ENCODE measurements around the gene HDAC4.
A peak's percentile ranks its signal among the peaks of the same experiment; 100 is the strongest.

Gene HDAC4

DNA sequence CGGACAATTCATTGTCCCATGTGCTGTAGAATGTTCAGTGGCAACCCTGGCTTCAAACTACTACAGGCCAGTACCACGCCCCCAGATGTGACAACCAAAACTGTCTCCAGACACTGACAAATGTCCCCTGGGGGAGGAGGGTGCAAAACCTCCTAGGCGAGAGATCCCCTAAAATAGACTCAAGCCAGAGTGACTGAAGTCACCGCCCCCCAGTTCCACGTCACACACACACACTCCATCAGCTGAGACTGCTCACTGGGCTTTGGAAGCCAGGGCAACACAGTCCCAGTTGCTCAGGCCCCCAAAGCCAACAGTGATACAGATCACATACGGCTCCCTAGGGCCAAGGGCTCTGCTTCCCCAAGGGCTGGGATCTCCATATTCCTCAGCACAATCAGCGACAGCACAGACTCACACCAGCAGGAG lies 19.1 kb downstream of the HDAC4 start:
- no peak for DNase-seq

- DNase-seq = no peak
Observed at GRCh38 chr2:239380831-239381708, 19.8 kb downstream of the HDAC4 start.

DNA sequence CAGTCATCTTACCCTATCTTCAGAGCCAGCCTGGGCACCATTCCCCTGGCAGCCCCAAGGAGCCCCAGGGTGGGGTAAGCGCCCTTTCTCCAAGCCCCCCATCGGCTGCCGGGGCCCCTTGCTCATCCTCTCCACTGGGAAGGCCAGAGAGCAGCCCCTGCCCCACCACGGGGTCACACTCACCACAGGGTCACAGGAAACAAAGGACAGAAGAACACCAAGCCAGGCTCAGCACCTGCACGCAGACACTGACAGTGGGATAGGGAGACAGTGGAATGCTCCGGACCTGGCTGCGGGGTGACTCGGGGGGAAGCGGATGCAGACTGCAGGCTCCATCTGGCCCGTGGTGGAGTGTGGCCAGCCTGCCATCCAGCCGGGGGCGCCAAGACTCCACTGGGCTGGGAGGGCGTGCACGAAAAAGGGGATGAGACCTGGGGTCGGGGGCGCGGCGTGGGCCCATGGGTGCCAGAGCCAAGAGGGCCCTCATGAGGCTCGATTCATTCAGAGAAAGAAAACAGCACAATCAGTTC lies 21.1 kb downstream of the HDAC4 start:
- DNase-seq = no peak

GRCh38 chr2:239378918-239379640 lies 21.7 kb downstream of the HDAC4 start:
- no peak for DNase-seq

GRCh38 chr2:239378021-239378917 lies 22.6 kb downstream of the HDAC4 start:
- DNase-seq = no peak

DNA sequence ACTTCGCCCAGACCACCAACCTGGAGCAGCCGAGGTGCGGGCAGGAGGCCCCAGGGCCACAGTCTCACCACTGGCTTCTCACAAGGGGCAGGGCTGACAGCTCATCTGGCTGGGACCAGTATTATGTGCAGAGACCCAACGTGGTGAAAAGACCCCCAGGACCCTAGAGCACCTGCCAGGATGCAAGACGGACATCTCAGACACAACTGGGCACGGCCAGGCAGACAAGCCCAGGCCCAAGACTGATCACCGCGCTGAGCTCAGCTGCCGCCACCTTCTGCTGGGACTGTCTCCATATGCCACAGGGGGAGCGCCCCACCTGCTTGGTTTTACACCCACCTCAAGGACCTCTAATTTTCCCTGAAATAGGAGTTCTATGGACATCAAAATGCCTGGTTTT lies 23.2 kb downstream of the HDAC4 start:
- DNase-seq = no peak

- no peak for DNase-seq
Observed at GRCh38 chr2:239376942-239377531, 23.8 kb downstream of the HDAC4 start.

- DNase-seq = no peak
Observed at GRCh38 chr2:239376351-239376750, 24.5 kb downstream of the HDAC4 start.

- DNase-seq = no peak
Observed at GRCh38 chr2:239375278-239376061, 25.4 kb downstream of the HDAC4 start.

DNA sequence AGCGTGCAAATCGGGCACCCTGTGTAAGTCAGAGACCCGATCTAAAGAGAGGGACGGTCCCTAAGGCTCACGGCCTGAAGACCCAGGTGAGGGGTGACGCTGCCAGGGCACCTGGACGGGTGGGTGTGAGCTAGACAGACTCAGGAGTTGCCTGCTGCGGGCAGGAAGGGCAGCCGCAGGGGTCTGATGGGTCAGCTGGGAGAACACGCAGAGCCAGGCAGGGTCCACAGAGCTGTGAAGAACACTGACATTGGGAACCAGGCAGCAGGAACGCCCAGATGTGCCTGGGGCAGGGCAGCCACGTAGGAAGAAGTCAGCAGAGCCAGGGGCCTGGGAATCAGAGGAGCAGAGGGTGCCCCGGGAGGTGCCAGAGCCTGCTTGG lies 25.9 kb downstream of the HDAC4 start:
- DNase-seq = no peak

DNA sequence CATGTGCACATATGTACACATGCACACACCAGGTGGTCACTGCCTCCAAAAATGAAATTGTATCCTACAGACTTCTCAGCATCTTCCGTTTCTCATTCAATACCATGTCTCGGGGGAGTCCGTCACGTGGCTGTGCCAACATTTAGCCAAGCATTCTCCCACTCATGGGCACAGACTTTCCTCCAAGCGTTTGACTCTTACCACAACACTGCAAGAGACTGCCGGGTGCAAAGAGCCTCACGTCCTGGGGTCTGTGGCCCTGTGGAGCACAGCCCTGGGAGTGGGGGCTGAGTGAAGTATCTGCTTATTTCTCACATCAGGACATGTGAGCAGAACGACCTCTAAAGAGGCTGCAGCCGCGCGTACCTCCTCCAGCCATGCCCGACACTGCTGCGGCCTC lies 28.0 kb downstream of the HDAC4 start:
- no peak for DNase-seq

DNA sequence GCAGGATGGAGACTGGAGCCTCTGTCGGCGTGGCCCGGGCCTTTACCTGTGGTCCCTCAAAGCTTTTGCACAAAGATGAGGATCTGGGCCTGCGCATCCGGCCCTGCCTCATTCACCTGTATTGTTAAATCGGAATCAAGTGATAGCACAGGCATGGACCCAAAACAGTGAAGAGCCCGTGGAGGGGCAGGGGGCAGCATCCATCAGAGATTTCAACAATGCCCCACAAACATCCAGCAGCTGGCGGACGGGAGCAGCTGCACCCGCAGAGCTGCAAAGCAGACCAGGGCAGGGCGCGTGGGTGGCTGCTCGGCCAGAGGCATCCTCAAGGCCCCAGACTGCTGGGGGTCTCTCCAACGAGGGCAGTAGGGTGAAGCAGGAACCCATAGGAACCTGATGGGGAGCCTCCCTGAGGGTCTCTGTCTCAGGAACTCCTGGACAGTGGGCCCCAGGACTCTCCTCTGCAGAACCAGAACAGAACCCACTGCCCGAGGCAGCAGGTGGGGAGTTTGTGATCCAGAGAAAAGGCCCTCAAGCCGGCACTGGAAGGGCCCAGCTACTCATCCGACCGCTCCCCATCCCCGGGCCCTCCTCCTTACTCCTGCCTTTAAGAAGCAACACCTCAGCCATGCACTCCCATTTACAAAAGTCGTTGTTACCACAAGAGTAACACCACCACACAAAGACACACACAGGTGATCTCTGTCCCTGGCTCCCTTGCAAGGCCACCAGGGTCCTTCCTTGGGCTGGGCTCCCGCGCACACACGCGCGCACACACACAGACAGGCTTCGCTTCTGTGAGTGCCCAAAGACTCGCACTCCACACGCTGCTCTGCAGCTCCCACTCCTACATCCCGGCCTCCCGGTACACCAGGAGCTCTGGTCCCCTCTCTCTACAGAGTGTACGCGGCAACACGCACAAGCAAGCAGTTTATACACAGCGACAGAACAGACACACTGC lies 28.8 kb downstream of the HDAC4 start:
- no peak for DNase-seq

- DNase-seq = no peak
Observed at GRCh38 chr2:239370876-239371725, 29.7 kb downstream of the HDAC4 start.

DNA sequence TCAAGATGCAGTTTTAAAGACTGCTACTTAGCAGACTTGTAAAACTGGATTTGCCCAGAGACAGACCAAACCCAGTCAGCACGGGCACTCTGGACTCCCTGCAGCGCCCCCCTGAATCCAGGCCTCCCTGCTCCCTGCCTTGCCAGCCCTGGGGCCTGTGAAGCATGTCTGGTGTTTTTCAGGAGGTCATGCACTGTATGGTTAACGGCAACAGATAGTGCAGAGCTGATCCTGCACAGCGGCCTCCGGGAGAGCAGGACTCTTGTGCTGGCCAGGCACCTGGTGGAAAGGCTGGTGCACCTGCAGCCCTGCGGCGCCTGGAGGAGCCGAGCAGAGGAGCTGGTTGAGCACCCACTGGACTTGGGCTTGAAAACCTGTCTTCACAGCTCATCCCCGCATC lies 30.4 kb downstream of the HDAC4 start:
- no peak for DNase-seq

- no peak for DNase-seq
Observed at GRCh38 chr2:239369631-239370161, 31.1 kb downstream of the HDAC4 start.

DNA sequence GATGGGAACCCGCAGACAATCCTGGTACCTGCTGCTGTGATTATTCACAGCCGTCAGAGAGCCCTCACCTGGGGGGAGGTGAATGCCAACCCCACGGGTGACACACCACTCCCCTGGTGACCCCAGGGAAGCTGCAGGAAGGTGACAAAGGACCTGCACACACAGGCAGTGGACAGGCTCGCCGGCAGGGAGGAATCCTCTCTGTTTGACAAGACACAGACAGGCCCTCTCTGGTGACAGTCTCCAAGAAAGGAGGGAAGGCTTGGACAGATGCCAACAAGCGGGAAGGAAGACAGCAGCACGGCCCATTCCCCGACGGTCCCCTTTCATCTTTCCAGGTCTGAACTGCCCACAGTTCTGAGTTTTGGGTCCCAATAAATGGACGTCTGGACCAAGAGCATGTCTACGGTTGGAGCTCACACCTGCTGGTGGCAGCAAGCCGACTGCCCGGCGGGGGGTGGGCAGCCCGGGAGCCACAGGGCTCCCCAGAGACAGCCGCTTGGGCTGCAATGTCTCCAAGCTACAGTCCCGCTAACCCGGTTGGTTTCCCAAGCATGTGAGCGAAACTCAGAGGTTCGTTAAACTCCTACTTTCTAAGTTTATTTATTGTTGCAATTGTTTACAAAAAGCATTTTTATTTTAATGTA lies 31.8 kb downstream of the HDAC4 start:
- peak; percentile 30 for DNase-seq

DNA sequence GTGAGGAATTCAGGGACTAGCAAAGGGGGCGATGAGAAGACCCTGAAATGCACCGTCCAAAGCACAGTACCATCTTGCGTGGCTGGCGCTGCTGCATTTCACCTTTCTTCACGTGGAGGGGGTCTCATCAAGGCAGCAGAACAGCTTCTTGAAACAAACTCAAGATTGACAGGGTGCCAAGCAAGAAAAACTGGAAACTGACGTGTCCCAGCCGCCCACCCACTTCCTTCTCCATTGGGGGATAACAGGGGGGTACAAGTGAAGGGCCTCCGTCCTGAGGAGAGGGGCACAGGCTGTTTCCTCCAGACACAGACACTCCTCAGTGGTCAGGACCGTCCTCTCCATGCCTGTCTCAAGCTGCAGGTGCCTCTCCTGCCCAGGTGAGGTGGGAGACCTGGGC lies 32.5 kb downstream of the HDAC4 start:
- DNase-seq = no peak

DNA sequence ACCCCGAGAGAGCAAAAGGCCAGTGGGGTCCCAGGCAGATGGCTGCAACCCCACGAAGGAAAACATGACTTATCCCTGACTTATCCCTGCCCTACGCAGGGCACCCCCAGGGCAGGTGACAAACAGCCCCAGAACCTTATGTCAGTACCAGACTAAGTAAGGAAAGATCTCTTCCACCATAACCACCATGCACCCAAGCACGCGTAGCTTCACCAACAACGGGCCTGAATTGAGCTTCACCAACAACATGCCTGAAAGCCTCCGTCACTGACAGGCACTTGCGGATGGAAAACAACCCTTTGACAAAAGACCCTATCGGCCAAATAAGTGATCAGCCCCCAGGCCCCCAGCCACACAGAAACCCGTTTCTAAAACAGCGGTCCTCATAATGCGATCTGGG lies 34.1 kb downstream of the HDAC4 start:
- DNase-seq = no peak

All from COR-L47 (cell line).